NCI-H1694 (cell line): ENCODE measurements around the gene CYP3A7.
"Not testable (repeated sequence)": the region's sequence is repeated elsewhere in the genome, so short reads cannot be mapped to it uniquely, and the experiment has no call there.

Experiments
- DNase-seq: peaks from one replicate; lab custom pipeline; 2025; lab: John Stamatoyannopoulos, UW

CYP3A7 gene

GRCh38 chr7:99667179-99667578, 67.8 kb downstream of the CYP3A7 start:
- no peak for DNase-seq

GRCh38 chr7:99666013-99666395, 69.0 kb downstream of the CYP3A7 start:
- DNase-seq = no peak

GRCh38 chr7:99665312-99666012, 69.5 kb downstream of the CYP3A7 start:
- no peak for DNase-seq

- DNase-seq = not testable (repeated sequence)
Measured at GRCh38 chr7:99657879-99658278, 77.1 kb downstream of the CYP3A7 start.
